ENCODE measurements around the gene SSU72.
"Not testable (repeated sequence)": the region's sequence is repeated elsewhere in the genome, so short reads cannot be mapped to it uniquely, and the experiment has no call there.

Gene SSU72

DNA sequence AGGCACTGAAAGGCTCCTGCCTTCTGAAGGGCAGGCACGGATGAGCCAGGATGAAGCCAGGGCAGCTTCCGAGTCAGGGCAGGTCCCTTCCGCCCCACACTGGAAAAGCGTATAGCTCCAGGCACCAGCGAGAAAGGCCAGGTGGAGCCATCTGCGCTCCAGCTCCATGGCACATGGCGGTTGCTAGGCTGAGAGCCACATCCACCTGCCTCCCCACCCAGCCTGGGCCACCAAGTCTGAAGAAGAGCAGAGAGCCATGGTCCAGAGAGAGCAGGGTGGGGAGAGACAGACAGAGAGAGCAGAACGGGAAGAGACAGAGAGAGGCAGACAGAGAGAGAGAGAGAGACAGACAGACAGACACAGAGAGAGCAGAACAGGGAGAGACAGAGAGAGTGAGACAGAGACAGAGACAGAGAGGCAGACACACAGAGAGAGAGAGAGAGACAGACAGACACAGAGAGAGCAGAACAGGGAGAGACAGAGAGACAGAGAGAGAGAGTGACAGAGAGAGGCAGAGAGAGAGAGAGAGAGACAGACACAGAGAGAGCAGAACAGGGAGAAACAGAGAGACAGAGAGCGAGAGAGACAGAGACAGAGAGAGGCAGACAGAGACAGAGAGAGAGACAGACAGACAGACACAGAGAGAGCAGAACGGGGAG, 20.1 kb upstream of the SSU72 start:
- DNase-seq: no peak

DNA sequence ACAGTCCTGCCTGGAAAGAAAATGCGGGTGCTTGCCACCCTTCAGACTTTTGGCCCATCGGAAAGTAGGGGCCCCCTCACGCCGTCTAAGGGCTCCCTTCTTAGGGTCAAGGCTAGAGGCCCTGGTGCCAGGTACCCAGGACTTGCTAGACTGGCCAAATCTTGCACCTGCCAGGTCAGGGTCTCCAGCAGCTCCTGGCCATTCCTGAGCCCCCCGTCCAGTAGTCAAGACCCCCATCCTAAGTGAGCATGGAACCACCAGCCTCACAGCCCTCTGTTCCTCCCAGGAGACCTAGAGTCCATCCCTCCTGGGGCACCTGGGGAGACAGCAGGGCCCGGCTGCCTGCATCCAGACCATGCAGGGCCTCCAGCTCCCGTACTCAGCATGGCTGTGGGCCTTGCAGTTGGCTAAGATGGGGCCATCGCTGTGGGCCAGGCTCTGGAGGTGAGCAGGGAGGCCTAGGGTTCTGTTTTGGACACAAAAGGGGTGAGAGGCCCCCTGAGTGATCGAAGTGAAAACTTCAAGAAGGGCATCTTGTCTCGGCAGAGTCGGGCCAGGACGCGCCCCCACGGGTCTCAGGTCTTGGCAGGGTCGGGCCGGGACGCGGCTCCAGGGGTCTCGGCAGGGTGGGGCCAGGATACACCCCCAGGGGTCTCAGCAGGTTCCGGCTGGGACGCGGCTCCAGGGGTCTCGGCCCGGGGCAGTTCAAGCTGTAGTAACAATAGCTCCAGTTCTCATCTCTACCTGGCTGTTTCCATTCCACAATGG, 19.4 kb upstream of the SSU72 start:
- no peak for DNase-seq

DNA sequence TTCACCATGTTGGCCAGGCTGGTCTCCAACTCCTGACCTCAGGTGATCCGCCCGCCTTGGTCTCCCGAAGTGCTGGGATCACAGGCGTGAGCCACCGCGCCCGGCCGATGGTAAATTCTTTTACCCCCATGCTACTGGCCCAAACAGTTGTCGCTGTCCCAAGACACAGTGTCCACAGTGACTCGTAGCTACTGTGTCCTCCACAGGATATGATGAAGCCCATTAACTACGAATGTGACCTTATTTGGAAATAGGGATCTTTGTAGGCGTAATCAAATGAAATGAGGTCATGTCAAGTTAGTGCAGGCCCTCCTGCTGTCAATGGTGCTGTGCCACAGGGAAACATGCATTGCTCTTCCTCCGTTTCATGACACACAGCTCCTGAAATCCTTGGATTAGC, 16.8 kb upstream of the SSU72 start:
- no peak for DNase-seq

DNA sequence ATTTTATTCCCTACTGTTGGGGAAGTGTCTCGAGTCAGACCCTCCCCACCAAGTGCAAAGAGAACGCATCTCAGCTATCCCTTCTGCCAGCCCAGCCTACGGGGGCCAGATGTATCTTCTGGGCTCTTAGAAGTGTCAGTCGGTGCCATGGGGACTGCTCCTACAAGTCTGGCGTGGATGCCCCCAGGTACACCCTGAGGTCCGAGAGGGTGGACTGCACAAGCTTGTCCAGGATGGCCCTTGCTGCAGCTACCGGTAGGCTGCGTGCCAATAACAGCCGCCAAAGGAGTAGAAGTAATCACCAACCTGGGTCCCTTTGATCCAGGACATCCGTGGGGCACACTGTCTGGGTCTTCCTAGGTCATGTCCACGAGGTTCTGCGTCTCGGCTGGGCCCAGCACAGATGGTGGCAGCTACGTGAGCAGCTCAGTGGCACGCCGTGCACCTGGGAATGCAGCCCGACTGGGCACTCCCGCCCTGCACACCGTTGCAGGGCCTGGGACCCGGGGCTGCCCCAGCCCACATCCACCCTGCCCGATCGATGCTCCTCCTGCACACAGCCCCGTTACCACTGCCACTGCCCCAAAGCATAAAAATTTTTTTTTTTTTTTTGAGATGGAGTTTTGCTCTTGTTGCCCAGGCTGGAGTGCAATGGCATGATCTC, 8.8 kb upstream of the SSU72 start:
- no peak for DNase-seq

- DNase-seq: no peak
These were observed 8.1 kb upstream of the SSU72 start for GRCh38 chr1:1582585-1583346.

DNA sequence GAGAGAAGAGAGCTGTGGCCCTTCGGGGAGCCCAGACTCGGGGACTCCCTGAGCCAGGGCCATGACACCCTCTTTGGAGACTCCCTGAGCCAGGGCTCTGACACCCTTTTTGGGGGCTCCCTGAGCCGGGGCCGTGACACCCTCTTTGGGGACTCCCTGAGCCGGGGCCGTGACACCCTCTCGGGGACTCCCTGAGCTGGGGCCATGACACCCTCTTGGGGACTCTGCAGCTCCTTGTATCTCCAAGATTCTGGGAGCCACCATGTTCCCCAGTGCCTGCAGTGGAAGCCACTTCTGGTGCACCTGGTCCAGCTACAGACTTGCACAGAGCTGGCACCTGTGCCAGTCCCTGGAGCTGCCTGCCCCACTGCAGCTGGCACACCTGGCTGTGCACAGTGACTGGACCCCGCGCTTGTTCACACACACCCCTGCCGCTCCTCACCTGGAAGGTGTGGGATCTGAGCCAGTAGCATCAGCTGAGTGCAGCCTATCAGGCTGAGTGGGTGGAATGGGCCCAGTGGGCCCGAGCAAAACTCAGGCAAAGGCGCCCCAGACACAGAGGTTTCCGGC, 3.8 kb upstream of the SSU72 start:
- no peak for DNase-seq

DNA sequence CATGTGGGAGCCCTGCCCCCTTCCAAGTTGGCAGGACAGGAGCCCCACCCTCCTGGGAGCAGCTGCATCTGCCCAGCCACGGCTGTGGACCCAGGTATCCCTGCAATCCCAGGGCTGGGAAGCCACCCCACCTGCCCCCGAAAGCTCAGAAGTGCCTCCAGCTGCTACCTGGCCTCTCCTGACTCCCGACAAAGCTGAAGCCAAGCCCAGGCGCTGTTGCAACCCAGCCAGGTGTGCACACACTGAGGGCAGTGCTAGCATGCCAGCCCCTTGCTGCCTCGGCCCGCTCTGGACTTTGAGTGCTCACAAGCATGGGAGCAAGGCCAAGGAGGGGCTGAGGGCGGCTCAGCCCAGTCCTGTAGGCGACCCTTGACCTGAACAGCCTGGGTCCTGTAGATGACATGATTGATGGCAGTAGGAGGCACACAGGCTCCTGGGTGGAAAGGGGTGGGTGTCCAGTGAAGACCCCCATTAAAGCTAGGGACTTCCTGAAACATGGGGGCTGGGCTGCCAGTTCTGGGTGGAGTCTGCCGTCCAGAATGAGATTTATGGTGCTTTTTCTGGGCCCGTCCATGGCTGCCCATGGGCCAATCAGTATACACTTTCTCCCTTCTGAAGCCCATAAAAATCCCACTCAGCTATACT, 2.8 kb upstream of the SSU72 start:
- DNase-seq: no peak

DNA sequence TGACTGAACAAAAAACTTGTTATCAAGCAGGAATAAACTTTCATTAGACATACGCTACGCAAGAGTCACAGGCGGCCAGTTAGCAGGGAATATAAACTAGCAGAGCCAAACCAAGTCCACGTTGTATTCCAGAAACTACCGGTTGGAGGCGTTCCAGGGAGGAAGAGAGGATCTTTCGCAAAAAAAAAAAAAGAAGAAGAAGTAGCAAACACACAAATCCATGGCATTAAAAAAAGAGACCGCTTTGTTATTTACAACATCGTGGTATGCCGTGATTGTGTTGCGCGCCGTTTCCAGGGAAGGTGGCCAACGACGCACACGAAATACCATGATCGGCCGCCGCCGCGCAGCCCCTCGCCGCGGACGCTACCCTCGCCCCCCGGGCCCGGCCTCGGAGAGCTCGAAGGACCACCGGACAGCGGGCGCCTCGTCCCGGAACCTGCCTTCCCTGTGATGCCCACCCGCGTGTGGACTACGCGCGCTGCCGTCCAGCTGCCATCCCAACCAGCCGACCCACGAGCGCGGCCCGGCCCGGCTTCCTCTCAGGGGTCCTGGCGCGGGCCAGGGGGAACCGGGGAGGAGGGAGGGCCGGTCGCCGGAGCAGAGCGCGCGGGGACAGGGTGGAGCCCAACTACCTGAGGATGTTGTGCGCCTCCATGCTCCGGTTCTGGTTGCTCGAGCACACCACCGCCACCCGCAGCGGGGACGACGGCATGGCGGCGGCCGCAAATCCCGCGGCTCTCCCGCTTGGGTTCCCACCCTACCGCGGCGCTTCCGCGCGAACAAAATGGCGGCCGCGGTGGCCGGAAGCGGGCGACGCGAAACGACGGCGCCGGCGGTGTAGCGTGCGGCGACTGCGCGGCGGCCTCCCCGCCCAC, 581 bp downstream of the SSU72 start:
- peak; percentile 70 to 75 for DNase-seq

DNA sequence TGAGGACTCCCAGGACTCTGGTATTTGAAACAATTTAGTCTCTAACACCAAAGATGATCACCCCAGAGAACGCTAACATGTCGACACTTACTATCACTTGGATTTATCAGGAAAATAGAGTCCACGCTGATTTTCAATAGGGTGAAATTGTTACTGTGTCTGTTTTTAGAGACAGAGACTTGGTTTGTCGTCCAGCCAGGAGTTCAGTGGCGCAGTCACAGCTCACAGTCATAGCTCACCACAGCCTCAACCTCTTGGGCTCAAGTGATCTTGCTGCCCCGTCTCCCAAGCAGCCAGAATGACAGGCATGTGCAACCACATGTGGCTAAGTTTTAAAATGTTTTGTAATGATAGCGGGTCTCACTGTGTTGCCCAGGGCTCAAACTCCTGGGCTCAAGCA, 5.3 kb downstream of the SSU72 start:
- DNase-seq: no peak

- no peak for DNase-seq
These were observed 6.8 kb downstream of the SSU72 start for GRCh38 chr1:1567891-1568291.

GRCh38 chr1:1567152-1567875, 7.3 kb downstream of the SSU72 start:
- no peak for DNase-seq

GRCh38 chr1:1565340-1565739, 9.3 kb downstream of the SSU72 start:
- no peak for DNase-seq

DNA sequence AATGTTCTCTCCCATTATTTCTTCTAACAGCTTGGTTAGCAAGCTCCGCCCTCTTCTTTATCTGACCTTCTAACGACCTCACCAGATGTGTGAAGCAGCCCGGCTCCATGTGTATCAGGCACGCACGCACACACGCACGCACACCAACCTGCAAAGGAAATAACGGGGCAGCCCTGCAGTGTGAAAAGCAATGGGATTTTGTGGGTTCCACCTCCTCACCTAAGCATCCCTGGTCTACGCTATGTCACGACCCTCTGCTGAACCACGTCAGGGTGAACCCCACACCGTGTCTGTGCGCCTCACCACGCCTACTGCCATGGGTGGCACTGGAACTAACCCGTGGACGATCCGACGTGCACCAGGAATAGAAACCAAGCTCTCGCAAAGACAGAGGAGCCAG, 10.4 kb downstream of the SSU72 start:
- DNase-seq: no peak

GRCh38 chr1:1563688-1564087, 11.0 kb downstream of the SSU72 start:
- DNase-seq: no peak

- no peak for DNase-seq
These were observed 12.0 kb downstream of the SSU72 start for GRCh38 chr1:1562556-1563195.

DNA sequence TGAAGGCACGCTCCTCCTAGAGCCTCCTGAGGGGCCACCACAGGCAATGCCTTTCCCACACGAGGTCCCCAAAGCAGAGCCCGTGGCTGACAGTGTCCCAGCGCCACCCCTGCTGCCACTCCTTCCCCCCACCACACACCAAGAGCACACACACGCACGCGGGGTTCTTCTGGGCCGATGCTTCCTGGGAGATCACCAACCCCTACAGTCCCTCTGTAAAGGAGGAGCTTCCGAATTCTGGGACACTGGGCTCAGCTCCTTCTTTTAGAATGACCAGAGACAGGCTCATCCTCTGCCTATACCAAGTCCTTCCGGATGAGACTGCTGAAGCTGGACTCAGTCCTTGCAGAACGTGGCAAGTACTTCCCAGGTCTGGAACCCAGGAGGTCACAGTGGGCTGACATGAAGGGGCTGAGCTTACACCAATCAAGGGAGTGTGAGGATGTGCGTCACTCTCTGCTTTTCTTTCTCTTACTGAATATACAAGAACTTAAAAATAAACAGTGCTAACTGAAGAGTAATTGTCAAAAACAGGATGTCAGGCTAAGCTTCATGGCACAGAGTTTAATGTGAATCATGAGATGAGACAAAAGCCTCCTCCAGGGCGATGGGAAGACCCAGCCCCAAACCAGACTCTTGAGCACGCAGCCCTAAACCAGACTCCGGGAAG, 12.7 kb downstream of the SSU72 start:
- DNase-seq: no peak

DNA sequence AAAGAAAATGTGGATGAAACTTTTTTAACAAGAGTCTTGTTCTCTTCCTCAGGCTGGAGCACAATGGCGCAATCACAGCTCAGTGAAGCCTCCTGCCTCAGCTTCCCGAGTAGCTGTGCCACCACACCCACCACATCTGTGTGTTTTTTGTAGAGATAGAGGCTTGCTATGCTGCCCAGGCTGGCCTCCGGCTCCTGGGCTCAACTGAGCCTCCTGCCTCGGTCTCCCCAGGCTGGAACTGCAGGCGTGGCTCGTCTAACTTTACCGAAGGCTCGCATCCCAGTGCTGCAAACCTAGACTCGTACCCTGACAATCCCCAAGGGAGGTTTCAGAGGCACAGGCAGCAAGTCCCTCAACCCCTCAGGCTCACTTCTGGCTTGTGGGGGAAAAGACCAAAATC, 14.5 kb downstream of the SSU72 start:
- no peak for DNase-seq

DNA sequence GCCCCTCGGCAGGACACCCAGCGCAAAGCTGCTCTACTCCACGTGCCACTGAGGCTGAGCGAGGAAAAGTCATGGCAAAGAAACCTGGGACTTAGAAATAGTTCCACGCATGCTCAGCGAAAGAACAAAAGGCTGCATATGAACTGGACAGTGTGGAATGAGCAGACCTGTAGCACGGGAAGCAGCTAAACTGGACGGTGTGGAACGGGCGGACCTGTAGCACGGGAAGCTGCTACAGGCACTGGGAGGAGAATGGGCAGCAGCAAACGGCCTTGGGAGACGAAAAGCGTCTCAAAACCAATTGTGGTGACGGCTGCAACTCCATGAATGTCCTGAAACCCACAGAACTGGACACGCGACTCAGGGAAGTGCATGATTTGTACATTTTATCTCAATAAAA, 15.6 kb downstream of the SSU72 start:
- DNase-seq: no peak

GRCh38 chr1:1558591-1558990, 16.1 kb downstream of the SSU72 start:
- DNase-seq: no peak

DNA sequence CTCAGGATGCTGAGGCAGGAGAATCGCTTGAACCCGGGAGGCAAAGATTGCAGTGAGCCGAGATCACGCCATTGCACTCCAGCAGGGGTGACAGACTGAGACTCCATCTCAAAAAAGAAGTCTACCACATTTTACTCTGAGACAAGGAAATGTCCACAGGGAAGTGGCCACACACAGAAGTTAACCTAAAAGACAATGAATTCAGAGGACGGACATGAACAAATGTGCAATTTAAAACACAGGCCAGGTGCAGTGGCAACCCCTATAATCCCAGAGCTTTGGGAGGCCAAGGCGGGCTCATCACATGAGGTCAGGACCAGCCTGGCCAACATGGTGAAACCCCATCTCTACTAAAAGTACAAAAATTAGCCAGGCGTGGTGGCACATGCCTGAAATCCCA, 17.0 kb downstream of the SSU72 start:
- not testable (repeated sequence) for DNase-seq

Measured in stimulated activated CD4-positive, alpha-beta T cell treated with anti-CD3 and anti-CD28 coated beads, Interleukin-2, amount 100 ng/mL, for 24 hours (primary cell).